HTR-8/SVneo (cell line): ENCODE data around the gene ZNF616.

Source experiments
- DNase-seq: peaks from one replicate; pipeline ENCODE4 v3.0.0; 2011; ENCODE audit warnings: low spot score, mixed read lengths; ENCODE audit not compliant: insufficient read length
- FAIRE-seq: peaks from 2 replicates; lab custom pipeline; 2011; peaks lifted over from hg19 to GRCh38; lab: Jason Lieb, UNC

ZNF616 gene

DNA sequence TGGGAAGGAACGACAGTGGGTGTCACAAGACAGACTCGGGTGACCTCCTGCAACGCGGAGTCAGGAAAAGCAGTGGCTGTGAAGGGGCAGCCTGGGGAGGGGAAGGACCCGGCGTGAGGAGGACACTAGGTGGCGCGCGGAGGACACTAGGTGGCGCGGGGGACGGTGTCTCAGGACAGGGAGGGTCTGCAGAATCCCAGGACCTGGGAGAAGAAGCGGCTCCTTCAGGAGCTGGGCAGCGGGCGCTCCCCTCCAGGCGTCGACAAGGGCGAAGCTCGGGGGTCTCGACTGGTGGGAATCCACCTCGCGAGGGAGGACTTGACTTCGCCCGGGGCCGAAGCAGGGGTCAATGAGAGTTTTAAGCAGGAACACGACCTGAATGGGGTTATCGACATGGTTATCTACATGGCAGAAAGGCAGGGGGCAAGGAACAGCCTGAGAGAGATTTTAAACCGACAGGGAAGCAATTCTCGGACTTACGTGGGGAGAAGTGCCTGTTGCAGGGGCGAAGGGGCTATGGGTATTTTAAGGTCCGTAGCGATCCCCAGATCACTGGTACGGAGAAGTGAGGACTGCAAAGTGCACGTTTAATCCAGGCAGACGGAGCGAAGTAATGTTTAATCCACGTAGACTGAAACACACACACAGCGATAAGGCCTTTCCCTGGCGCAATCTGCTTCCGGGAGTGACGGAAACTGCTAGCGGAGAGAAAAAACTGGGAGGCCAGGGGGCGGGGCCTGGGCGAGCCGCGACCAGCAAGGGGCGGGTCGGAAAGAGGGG, at the start of gene ZNF616:
ZNF616 (minus strand) TSS at position 687 of the 780 bp plus-strand sequence. CDS start 9,426 bp downstream, outside the sequence.
- DNase-seq (peak; percentile 85), FAIRE-seq (peak; percentile 89)

- FAIRE-seq (no peak), DNase-seq (no peak)
Measured at GRCh38 chr19:52188822-52189734, 49.3 kb upstream of the ZNF616 start.

GRCh38 chr19:52187407-52187806, 47.7 kb upstream of the ZNF616 start:
- FAIRE-seq (no peak), DNase-seq (no peak)

- no peak for FAIRE-seq
- no peak for DNase-seq
Measured at GRCh38 chr19:52176574-52176973, 36.8 kb upstream of the ZNF616 start.

DNA sequence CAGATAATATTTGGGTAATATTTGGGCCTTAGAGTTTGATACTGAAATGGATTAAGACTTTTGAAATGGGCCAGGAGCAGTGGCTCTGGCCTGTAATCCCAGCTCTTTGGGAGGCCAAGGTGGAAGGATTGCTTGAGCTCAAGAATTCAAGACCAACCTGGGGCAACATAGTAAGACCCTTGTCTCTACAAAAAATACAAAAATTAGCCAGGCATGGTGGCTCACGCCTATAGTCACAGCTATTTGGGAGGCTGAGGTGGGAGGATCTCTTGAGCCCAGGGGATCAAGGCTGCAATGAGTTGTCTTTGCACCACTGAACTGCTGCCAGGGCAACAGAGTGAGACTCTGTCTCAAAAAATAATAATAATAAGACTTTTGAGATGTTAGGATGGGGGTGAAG, 32.6 kb upstream of the ZNF616 start:
- FAIRE-seq (no peak), DNase-seq (no peak)

DNA sequence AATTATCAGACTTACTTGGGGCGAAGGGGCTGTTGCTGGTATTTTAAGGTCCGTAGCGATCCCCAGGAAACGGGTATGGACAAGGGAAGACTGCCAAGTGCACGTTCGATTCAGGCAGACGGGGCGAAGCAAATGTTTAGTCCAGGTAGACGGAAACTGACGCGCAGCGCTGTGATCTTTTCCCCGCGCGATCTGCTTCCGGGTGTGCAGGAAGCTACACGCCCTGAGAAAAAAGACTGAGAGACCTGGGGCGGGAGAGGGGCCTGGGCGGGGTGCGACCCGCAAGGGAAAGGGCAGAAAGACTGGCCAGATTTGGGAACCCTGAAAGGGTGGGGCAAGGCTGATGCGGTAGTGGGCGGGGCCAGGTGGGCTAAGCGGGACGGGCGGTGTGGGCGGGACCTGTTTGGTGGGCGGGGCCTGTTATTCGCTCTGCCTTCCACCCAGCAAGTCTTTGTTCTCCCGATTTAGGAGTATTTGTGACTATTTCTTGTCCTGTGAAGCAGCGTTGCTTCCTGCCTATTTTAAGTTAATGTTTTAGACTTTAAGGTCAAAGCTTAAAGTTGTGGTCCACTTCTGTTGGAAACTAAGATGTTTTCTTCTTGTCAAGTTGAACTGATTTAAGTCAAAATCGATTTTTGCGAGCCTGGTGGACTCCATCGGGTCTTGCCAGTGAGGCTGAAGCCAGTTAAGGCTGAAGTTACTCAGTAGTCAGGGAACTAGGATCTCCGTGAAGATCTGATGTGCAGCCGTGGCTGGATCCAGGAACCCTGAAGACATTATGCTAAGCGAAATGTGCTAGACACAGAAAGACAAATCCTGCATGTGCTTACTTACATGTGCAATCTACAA, 31.8 kb upstream of the ZNF616 start, which contains the start of gene ZNF836:
ZNF836 (minus strand) TSS at position 301 of the 849 bp plus-strand sequence. CDS start 3,549 bp downstream, outside the sequence.
- DNase-seq (peak; percentile 82), FAIRE-seq (no peak)

GRCh38 chr19:52170863-52171320, 31.2 kb upstream of the ZNF616 start:
- FAIRE-seq (no peak), DNase-seq (no peak)

- peak; percentile 16 for FAIRE-seq
- no peak for DNase-seq
Measured at GRCh38 chr19:52170304-52170703, 30.6 kb upstream of the ZNF616 start.

DNA sequence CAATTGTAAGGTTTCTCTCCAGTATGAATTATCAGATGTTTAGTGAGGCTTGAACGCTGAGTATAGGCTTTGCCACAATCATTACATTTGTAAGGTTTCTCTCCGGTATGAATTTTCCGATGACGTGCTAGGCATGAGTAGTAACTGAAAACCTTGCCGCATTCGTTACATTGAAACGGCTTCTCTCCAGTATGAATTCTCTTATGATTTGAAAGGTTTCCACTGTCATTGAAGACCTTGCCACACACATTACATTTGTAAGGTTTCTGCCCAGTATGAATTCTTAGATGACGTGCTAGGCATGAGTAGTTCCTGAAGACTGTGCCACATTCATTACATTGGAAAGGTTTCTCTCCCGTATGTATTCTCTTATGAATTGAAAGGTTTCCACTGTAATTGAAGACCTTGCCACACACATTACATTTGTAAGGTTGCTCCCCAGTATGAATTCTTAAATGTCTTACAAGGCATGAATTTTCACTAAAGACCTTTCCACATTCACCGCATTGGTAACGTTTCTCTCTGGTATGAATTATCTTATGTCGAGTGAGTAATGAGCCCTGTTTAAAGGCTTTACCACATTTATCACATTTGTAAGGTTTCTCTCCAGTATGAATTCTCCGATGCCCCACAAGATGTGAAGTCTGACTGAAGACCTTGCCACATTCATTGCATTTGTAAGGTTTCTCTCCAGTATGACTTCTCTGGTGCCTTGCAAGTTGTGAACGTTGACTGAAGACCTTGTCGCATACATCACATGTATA, 16.0 kb upstream of the ZNF616 start:
- FAIRE-seq (peak; percentile 9), DNase-seq (no peak)

DNA sequence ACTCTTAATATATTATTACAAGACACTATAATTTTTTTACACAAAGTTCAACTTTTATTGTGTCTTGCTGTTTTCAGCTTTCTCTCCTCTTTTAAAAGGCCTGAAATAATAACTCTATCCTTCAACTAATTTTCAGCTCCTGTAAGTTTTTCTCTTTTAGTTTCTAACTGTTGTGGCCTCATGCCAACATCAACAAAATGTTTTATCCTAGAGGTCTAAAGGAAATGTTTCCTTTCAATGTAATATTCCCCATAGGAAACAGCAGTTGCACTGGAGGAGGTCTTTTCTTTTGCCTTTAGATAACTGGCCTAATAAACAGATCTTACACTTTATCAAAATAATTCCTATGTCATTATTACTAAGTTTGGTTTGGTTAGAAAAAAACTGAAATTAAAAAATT, 8.5 kb upstream of the ZNF616 start:
- no peak for DNase-seq
- no peak for FAIRE-seq

GRCh38 chr19:52142001-52142595, 2.4 kb upstream of the ZNF616 start:
- FAIRE-seq (no peak), DNase-seq (no peak)

- DNase-seq, result no peak
- no peak for FAIRE-seq
Measured at GRCh38 chr19:52141203-52141602, 1.5 kb upstream of the ZNF616 start.

DNA sequence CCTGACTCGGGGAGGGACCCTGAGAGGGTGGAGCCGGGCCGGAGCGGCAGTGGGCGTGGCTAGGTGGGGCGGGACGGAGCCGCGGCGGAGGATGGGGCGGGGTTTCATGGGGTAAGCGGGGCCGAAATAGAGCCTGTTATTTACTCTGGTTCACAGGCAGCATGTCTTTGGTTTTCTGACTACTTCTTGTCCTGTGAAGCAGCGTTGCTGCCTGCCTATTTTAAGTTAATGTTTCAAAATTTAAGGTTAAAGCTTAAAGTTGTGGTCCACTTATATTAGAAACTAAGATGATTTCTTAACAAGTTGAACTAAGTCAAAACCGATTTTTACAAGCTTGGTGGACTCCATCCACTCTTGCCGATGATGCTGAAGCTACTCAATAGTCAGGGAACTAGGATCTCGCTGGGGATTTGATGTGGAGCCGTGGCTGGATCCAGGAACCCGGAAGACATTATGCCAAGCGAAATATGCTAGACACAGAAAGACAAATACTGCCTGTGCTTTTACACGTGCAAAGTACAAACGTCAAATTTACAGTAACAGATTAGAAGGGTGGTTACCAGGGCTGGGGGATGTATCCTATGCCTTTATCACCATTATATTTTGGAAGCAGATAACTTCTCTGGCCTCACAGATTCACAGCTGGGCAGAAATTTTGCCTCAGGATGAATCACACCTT, 433 bp upstream of the ZNF616 start:
- FAIRE-seq (no peak), DNase-seq (no peak)

DNA sequence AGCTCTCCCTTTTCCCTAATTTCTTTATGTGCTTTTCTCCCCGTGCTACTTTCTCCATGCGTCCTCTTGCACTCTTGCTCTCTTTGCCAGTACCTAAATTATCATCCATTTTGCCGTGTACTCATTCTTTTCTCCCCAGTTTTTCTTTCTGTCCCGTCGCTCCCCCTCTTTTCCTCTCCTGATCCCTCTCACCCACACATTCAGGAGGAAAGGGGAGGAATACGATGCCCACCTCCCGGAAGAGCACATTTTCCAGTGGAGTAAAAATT, 821 bp downstream of the ZNF616 start:
- FAIRE-seq (no peak), DNase-seq (no peak)

DNA sequence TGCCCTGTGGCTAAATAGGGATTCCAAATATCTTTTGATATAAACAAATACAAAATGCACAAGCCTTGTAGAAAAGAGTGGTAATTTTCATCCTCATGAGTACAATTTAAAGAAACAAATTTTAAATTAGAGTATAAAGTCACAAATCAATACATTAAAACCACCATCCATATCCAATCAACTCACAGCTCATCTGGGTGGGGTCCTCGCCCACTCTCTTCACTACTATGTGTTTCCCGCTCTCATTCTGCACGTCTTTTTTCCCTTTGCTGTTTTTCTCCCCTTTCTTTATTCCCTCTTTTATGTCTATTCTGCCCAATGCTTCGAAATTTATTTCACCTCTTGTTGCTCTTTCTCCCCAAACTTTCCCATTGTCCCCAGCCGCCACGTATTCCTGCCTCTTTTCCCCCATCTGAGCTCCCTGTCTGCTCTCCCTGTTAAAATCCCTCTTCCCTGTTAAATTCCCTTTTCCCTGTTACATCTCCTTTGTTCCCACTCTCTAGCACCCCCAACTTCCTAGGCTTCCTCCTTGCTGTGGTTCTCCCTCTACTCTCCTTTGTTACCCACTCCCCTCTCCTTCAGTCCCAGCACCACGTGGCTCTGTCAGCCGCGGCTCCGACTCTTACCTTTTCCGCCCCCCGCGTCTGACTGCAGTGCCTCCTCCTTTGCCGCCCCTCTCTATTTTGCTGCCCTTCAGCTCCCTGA, 1.3 kb downstream of the ZNF616 start:
- no peak for FAIRE-seq

GRCh38 chr19:52120286-52120685, 19.5 kb downstream of the ZNF616 start:
- DNase-seq, result no peak
- no peak for FAIRE-seq

More for the DNA sequence above, 1.3 kb downstream of the ZNF616 start:
- no peak for DNase-seq

GRCh38 chr19:52115526-52116053, 24.1 kb downstream of the ZNF616 start:
- FAIRE-seq (no peak), DNase-seq (no peak)

GRCh38 chr19:52114691-52115090, 25.0 kb downstream of the ZNF616 start:
- FAIRE-seq, result no peak
- no peak for DNase-seq
